Measurements from ENCODE around the gene TRIML2. TPM values are rescaled to one million over a fixed set of nuclear protein-coding genes. Genes with fewer than 3 reads are reported as not detected.

Gene TRIML2
- total RNA-seq, 1 donor from 2014 or later, result not detected

- no peak overlapping the region for H3K4me3 ChIP-seq
- DNase-seq (no peak), ATAC-seq (no peak)
These were observed 37.2 kb upstream of the TRIML2 start for GRCh38 chr4:188146618-188147017.

GRCh38 chr4:188145601-188146000 is 36.2 kb upstream of the TRIML2 start:
- ATAC-seq, result no peak
- Histone ChIP-seq H3K36me3 (no peaks in the 10 kb centered on the region), H3K9me3 (no peaks in the 10 kb centered on the region), H3K4me1 (no peaks in the 10 kb centered on the region), H3K27ac (no peak overlapping the region), H3K27me3 (no peaks in the 10 kb centered on the region), H3K4me3 (no peak overlapping the region)
- no peak for DNase-seq
- intact Hi-C loops (cut with DNase I), result no loop called here
- no peak for TF ChIP-seq CTCF (IDR thresholded peaks at IDR 0.05)

More at GRCh38 chr4:188146618-188147017, 37.2 kb upstream of the TRIML2 start:
- H3K4me1 ChIP-seq, result no peaks in the 10 kb centered on the region
- H3K36me3 ChIP-seq, result no peaks in the 10 kb centered on the region
- TF ChIP-seq CTCF (IDR thresholded peaks at IDR 0.05), result no peak
- H3K27me3 ChIP-seq, result no peaks in the 10 kb centered on the region
- H3K27ac ChIP-seq, result no peak overlapping the region
- intact Hi-C loops (cut with DNase I), result no loop called here
- H3K9me3 ChIP-seq, result no peaks in the 10 kb centered on the region

GRCh38 chr4:188143731-188144130 is 34.3 kb upstream of the TRIML2 start:
- intact Hi-C loops (cut with DNase I), result no loop called here
- no peaks in the 10 kb centered on the region for H3K9me3 ChIP-seq
- H3K27ac ChIP-seq, result no peak overlapping the region
- no peak for TF ChIP-seq CTCF (IDR thresholded peaks at IDR 0.05)
- H3K36me3 ChIP-seq, result no peaks in the 10 kb centered on the region
- no peak overlapping the region for H3K4me3 ChIP-seq
- H3K27me3 ChIP-seq, result no peaks in the 10 kb centered on the region
- ATAC-seq, result no peak
- no peak for DNase-seq
- H3K4me1 ChIP-seq, result no peaks in the 10 kb centered on the region

GRCh38 chr4:188139671-188140070 is 30.3 kb upstream of the TRIML2 start:
- no peak for ATAC-seq
- H3K4me1 ChIP-seq, result no peaks in the 10 kb centered on the region
- H3K27ac ChIP-seq, result no peak overlapping the region
- intact Hi-C loops (cut with DNase I), result no loop called here
- DNase-seq, result no peak
- TF ChIP-seq CTCF (IDR thresholded peaks at IDR 0.05), result no peak
- H3K36me3 ChIP-seq, result no peaks in the 10 kb centered on the region
- H3K27me3 ChIP-seq, result no peaks in the 10 kb centered on the region
- no peaks in the 10 kb centered on the region for H3K9me3 ChIP-seq
- no peak overlapping the region for H3K4me3 ChIP-seq

- DNase-seq, result no peak
- no peaks in the 10 kb centered on the region for H3K36me3 ChIP-seq
- no peak within 1 kb of the TSS for H3K4me3 ChIP-seq
- no peak within 1 kb of the TSS for H3K27ac ChIP-seq
- H3K9me3 ChIP-seq, result no peaks in the 10 kb centered on the region
- ATAC-seq, result no peak
- no peaks in the 10 kb centered on the region for H3K27me3 ChIP-seq
- no peaks in the 10 kb centered on the region for H3K4me1 ChIP-seq
- intact Hi-C loops (cut with DNase I), result no loop called here
- no peak for TF ChIP-seq CTCF (IDR thresholded peaks at IDR 0.05)
These were observed 29.7 kb upstream of the TRIML2 start, which contains the start of gene TRIML1 for GRCh38 chr4:188139141-188139540. TSS of gene TRIML1 (plus strand) at chr4:188139441. CDS start at chr4:188139559, 118 bp downstream.

GRCh38 chr4:188138227-188138626 is 28.8 kb upstream of the TRIML2 start:
- Histone ChIP-seq H3K27ac (no peak overlapping the region), H3K9me3 (no peaks in the 10 kb centered on the region), H3K27me3 (no peaks in the 10 kb centered on the region), H3K36me3 (no peaks in the 10 kb centered on the region), H3K4me3 (no peak overlapping the region), H3K4me1 (no peaks in the 10 kb centered on the region)
- no peak for DNase-seq
- intact Hi-C loops (cut with DNase I), result no loop called here
- TF ChIP-seq CTCF (IDR thresholded peaks at IDR 0.05), result no peak
- no peak for ATAC-seq

Data from upper lobe of right lung (tissue), 1 donor.